CD4-positive, alpha-beta T cell (primary cell): Measurements from ENCODE around the gene FAM53A. TPM values are rescaled to one million over a fixed set of nuclear protein-coding genes. Genes with fewer than 3 reads are reported as not detected.

ENCODE experiments used
- ATAC-seq: fragments of 200-7000 bp; cut with Tn5 transposase; one replicate; pipeline ENCODE4 v1.10.0; 2022; ENCODE audit warnings: mild to moderate bottlenecking; ENCODE audit not compliant: poor library complexity
- CTCF ChIA-PET: fragments of 350-600 bp; sonication (Branson Sonifier 250); formaldehyde crosslinking; loops from one replicate; lab custom pipeline; 2021; ENCODE audit warnings: antibody characterized with exemption, inconsistent platforms; lab: Charles Lee
- POLR2A ChIA-PET: fragments of 350-600 bp; sonication (Branson Sonifier 250); formaldehyde crosslinking; loops from one replicate; lab custom pipeline; 2021; ENCODE audit warnings: antibody characterized with exemption, inconsistent platforms; lab: Charles Lee
- DNase-seq, 14 experiments: peaks; one replicate each; pipeline ENCODE4 v3.0.0-alpha.2; 2013 to 2020; ENCODE audit warnings: mixed read lengths in 2 of 14
- H3K27ac ChIP-seq, 2 donors: one replicate each; pipeline versions ENCODE4 v1.5.1 to v1.7.0; 2013; ENCODE audit warnings: low read length in 2 of 2, low read depth in 1 of 2, mild to moderate bottlenecking in 1 of 2
- H3K27me3 ChIP-seq, 2 experiments: 1 replicate in 1 of 2; 2 replicates in 1 of 2; pipeline versions ENCODE4 v1.6.1 to v1.7.0; 2013; ENCODE audit warnings: low read length in 2 of 2, control low read depth in 1 of 2, mild to moderate bottlenecking in 1 of 2, moderate library complexity in 1 of 2; ENCODE audit not compliant: insufficient read depth in 2 of 2, control insufficient read depth in 1 of 2
- H3K36me3 ChIP-seq: one replicate; pipeline ENCODE4 v1.6.1; 2013; ENCODE audit warnings: low read length, control low read depth; ENCODE audit not compliant: insufficient read depth
- H3K4me1 ChIP-seq: one replicate; pipeline ENCODE4 v1.6.1; 2013; ENCODE audit warnings: low read length, control low read depth; ENCODE audit not compliant: insufficient read depth
- H3K4me3 ChIP-seq: one replicate; pipeline ENCODE4 v1.5.1; 2013; ENCODE audit warnings: mild to moderate bottlenecking, low read length, moderate library complexity
- H3K9me3 ChIP-seq, 2 experiments: 1 replicate in 1 of 2; 2 replicates in 1 of 2; pipeline versions ENCODE4 v1.6.1 to v1.7.0; 2013; ENCODE audit warnings: low read length in 2 of 2, mild to moderate bottlenecking in 2 of 2, control low read depth in 1 of 2, moderate library complexity in 1 of 2; ENCODE audit not compliant: control insufficient read depth in 1 of 2, insufficient read depth in 1 of 2
- H3K27ac Mint-ChIP-seq: one replicate; pipeline ENCODE4 v1.8.0; 2020; ENCODE audit warnings: mixed read lengths
- H3K27me3 Mint-ChIP-seq: one replicate; pipeline ENCODE4 v1.8.0; 2021; ENCODE audit warnings: mixed read lengths
- H3K36me3 Mint-ChIP-seq: one replicate; pipeline ENCODE4 v1.8.0; 2021; ENCODE audit warnings: low read depth, mixed read lengths
- H3K4me1 Mint-ChIP-seq: one replicate; pipeline ENCODE4 v1.8.0; 2021; ENCODE audit warnings: low read depth, mixed read lengths
- H3K4me3 Mint-ChIP-seq: one replicate; pipeline ENCODE4 v1.8.0; 2020; ENCODE audit warnings: mild to moderate bottlenecking, mixed read lengths
- H3K9me3 Mint-ChIP-seq: one replicate; pipeline ENCODE4 v1.8.0; 2020; ENCODE audit warnings: mixed read lengths
- CTCF ChIP-seq: fragments of 200-600 bp; IDR thresholded peaks from one replicate; pipeline ENCODE4 v1.8.0; 2022; ENCODE audit warnings: antibody characterized with exemption, mild to moderate bottlenecking
- intact Hi-C, 2 experiments: fragments of 100-400 bp; cut with DNase I in 1 of 2; cut with micrococcal nuclease in 1 of 2; formaldehyde crosslinking; loops; one replicate each; pipeline versions ENCODE4 v1.15.1 to v1.9.0; 2023 to 2025; cut with DNase I, micrococcal nuclease
- total RNA-seq, 174 experiments: library from RNA in 2 of 174; stranded (reverse) in 2 of 174; gene quantifications; one replicate each; pipeline ENCODE4 v1.2.3 and lab custom pipeline; 2021 to 2026

The FAM53A gene
- total RNA-seq, 2 experiments from 2014 or later, result 0.93 to 2.4 TPM

- DNase-seq, result no peak
- H3K4me3 ChIP-seq, result no peak overlapping the region
- Mint-ChIP-seq H3K9me3 (no peaks in the 10 kb centered on the region), H3K36me3 (peaks cover 85% of the 10 kb centered on the region), H3K4me1 (peaks cover 5% of the 10 kb centered on the region), H3K27me3 (no peaks in the 10 kb centered on the region), H3K4me3 (no peak overlapping the region), H3K27ac (no peak overlapping the region)
- no peak overlapping the region for H3K27ac ChIP-seq
- H3K36me3 ChIP-seq, result peaks cover 84% of the 10 kb centered on the region
- peaks cover 5% of the 10 kb centered on the region for H3K4me1 ChIP-seq
- intact Hi-C loops, result no loop called here
- POLR2A ChIA-PET, result no interaction called here
- CTCF ChIA-PET, result no interaction called here
- H3K9me3 ChIP-seq, result no peaks in the 10 kb centered on the region
- no peak for TF ChIP-seq CTCF
- ATAC-seq, result no peak
- no peaks in the 10 kb centered on the region for H3K27me3 ChIP-seq
Observed at GRCh38 chr4:1695913-1696312, 11.8 kb upstream of the FAM53A start.

DNA sequence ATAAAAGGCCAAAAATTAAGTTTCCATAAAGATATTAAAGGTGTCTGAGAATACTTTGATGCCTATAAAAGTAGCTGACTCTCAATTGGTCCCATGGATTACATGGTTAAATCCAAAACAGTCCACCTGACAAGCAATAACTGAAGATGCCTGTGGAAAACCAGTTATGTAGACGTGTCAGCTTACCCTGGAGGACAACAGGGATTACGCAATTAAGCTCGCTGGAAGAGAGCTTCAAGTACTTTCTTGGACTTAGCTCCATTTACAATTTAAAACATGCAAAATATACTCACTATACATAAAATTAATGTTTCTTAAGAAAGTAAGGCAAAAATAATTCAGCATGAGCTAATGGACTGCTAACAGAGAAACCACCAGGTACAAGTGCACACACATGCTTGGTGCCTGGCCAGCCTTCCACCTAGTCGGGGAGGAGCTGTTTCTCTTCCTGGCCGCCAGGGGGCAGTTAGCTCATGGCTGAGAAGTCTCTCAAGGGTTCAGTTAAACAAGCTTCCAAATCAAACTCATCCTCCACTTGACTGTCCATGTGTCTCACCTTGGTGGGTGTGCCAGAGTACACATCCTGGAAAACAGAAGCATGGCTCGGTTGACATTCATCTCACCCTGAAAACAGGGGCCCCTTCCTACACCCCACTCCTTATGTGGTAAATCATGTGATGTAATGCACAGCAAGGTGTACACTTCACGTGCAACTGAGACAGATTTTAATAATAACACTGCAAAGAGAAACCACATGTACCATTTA, 9.2 kb upstream of the FAM53A start:
- Mint-ChIP-seq H3K27me3 (no peaks in the 10 kb centered on the region), H3K36me3 (peaks cover 66% of the 10 kb centered on the region), H3K27ac (peak overlapping the region; percentile 68), H3K9me3 (no peaks in the 10 kb centered on the region), H3K4me1 (peaks cover 5% of the 10 kb centered on the region), H3K4me3 (no peak overlapping the region)
- peak overlapping the region in 1 of 2 donors; percentile 17 for H3K27ac ChIP-seq
- H3K4me1 ChIP-seq, result peaks cover 5% of the 10 kb centered on the region
- POLR2A ChIA-PET, result interaction anchor here (0.9 to 7.5 kb wide), 8 partner anchors 10 to 163 kb away, joined by 3 to 128 read pairs (median 5); partner anchors contain the start of genes LETM1, SLBP, TACC3 and TMEM129
- no peaks in the 10 kb centered on the region for H3K9me3 ChIP-seq
- no peaks in the 10 kb centered on the region for H3K27me3 ChIP-seq
- CTCF ChIA-PET, result interaction anchor here (0.7 to 2.5 kb wide), 14 partner anchors 10 to 340 kb away, joined by 3 to 84 read pairs (median 6); partner anchors contain the start of genes FAM53A, SLBP, TACC3 and TMEM129
- peak; percentile 63 to 91 (median 75) for DNase-seq
- ATAC-seq, result peak; percentile 93
- H3K36me3 ChIP-seq, result peaks cover 67% of the 10 kb centered on the region
- TF ChIP-seq CTCF, result peak; percentile 87
- no peak overlapping the region for H3K4me3 ChIP-seq
- intact Hi-C loops, result loop anchor here (1.0 to 5.0 kb wide), 5 partner anchors 19 to 314 kb away; partner anchors contain the start of genes SLBP (in 2 of the 2) and NELFA (in 1 of the 2)

- Mint-ChIP-seq H3K27me3 (no peaks in the 10 kb centered on the region), H3K4me1 (peaks cover 5% of the 10 kb centered on the region), H3K9me3 (no peaks in the 10 kb centered on the region), H3K4me3 (no peak overlapping the region), H3K36me3 (peaks cover 56% of the 10 kb centered on the region), H3K27ac (no peak overlapping the region)
- no peak for TF ChIP-seq CTCF
- no peak overlapping the region for H3K4me3 ChIP-seq
- H3K27me3 ChIP-seq, result no peaks in the 10 kb centered on the region
- no peaks in the 10 kb centered on the region for H3K9me3 ChIP-seq
- DNase-seq (no peak), ATAC-seq (no peak)
- H3K4me1 ChIP-seq, result peaks cover 5% of the 10 kb centered on the region
- no peak overlapping the region for H3K27ac ChIP-seq
- ChIA-PET POLR2A (interaction anchor here (1.1 to 7.5 kb wide), 2 partner anchors 20 to 33 kb away, joined by 6 to 128 read pairs; partner anchors contain the start of genes SLBP, TACC3 and TMEM129), CTCF (interaction anchor here (1.9 kb wide), 1 partner anchor 33 kb away, joined by 84 read pairs; no protein-coding TSS in a partner anchor)
- peaks cover 59% of the 10 kb centered on the region for H3K36me3 ChIP-seq
- intact Hi-C loops, result loop anchor here (2.0 to 5.0 kb wide), 3 partner anchors 119 to 315 kb away; partner anchors contain the start of gene NELFA (in 1 of the 2)
Observed at GRCh38 chr4:1691737-1692373, 7.7 kb upstream of the FAM53A start.
